K562 (cell line): ENCODE measurements around the gene TEDDM1. TPM values are rescaled to one million over a fixed set of nuclear protein-coding genes. Genes with fewer than 3 reads are reported as not detected.

Experiments used
- AFF1 ChIP-seq, 2 experiments: fragments of 450-650 bp; IDR thresholded peaks; 2 replicates each; pipeline ENCODE4 v1.6.1; 2018; ENCODE audit warnings: mild to moderate bottlenecking in 2 of 2, low read depth in 1 of 2; ENCODE audit not compliant: partially characterized antibody in 2 of 2
- ARID2 ChIP-seq: fragments of 450-650 bp; IDR thresholded peaks from 2 replicates; pipeline ENCODE4 v1.6.1; 2017; ENCODE audit warnings: antibody characterized with exemption, mild to moderate bottlenecking
- BCL6 ChIP-seq: fragments of 250-450 bp; sonication (Bioruptor Pico); IDR thresholded peaks from 2 replicates; pipeline ENCODE4 v1.4.0; 2020
- CHD1 ChIP-seq: fragments of 200-600 bp; sonication (generic); IDR thresholded peaks from one replicate; pipeline ENCODE4 v1.6.1; 2012; ENCODE audit warnings: mild to moderate bottlenecking, moderate library complexity, low read length, inconsistent platforms
- CLOCK ChIP-seq: fragments of 250-450 bp; sonication (Bioruptor Pico); IDR thresholded peaks from 2 replicates; pipeline ENCODE4 v1.4.0; 2020; ENCODE audit warnings: mild to moderate bottlenecking, moderate library complexity, borderline replicate concordance
- E2F5 ChIP-seq: sonication (generic); formaldehyde crosslinking; IDR thresholded peaks from 2 replicates; pipeline ENCODE4 v1.8.0; 2022; ENCODE audit warnings: mild to moderate bottlenecking, missing genetic modification reagents
- ERF ChIP-seq: fragments of 450-650 bp; formaldehyde crosslinking; IDR thresholded peaks from 2 replicates; pipeline ENCODE4 v1.4.0; 2020; ENCODE audit warnings: mild to moderate bottlenecking, mixed read lengths
- HDAC1 ChIP-seq, 2 experiments: fragments of 450-650 bp; IDR thresholded peaks; 2 replicates each; pipeline ENCODE4 v1.6.1; 2016 to 2017; ENCODE audit warnings: inconsistent platforms in 1 of 2, mild to moderate bottlenecking in 1 of 2, moderate library complexity in 1 of 2
- NBN ChIP-seq: fragments of 450-650 bp; IDR thresholded peaks from 2 replicates; pipeline ENCODE4 v1.6.1; 2016; ENCODE audit warnings: low read depth, mild to moderate bottlenecking
- NKRF ChIP-seq: fragments of 450-650 bp; IDR thresholded peaks from 2 replicates; pipeline ENCODE4 v1.6.1; 2016; ENCODE audit warnings: borderline replicate concordance
- NR1H2 ChIP-seq: sonication (generic); formaldehyde crosslinking; IDR thresholded peaks from 2 replicates; pipeline ENCODE4 v1.4.0; 2020; ENCODE audit warnings: mild to moderate bottlenecking, missing genetic modification reagents
- SIRT6 ChIP-seq: IDR thresholded peaks from one replicate; pipeline ENCODE4 v1.6.1; 2012; ENCODE audit warnings: low read depth, mild to moderate bottlenecking, control low read depth, inconsistent platforms, low read length, moderate library complexity
- U2AF1 ChIP-seq: fragments of 200-400 bp; formaldehyde crosslinking; optimal IDR thresholded peaks from 2 replicates; pipeline ENCODE3; 2017; ENCODE audit warnings: mild to moderate bottlenecking, low read depth, low read length, moderate library complexity
- ZKSCAN3 ChIP-seq: fragments of 250-450 bp; sonication (Bioruptor Pico); IDR thresholded peaks from 2 replicates; pipeline ENCODE4 v1.4.0; 2020
- ZNF134 ChIP-seq: fragments of 250-450 bp; sonication (Bioruptor Pico); conservative IDR thresholded peaks from 2 replicates; pipeline ENCODE4 v1.4.0; 2020
- ZNF175 ChIP-seq: fragments of 200-800 bp; sonication (Bioruptor generic); IDR thresholded peaks from 2 replicates; pipeline ENCODE4 v1.6.1; 2016; ENCODE audit warnings: low read depth, mild to moderate bottlenecking, missing genetic modification characterization, missing compliant biosample characterization
- polyA plus RNA-seq, 8 experiments: library from polyadenylated mRNA; depleted of rRNA in 4 of 8; stranded (reverse) in 5 of 8; unstranded in 3 of 8; fragments of >200 nt; fragmentation: Nextera tagmentation in 2 of 8; fragmentation: Illumina TruSeq in 1 of 8; extraction: Ambion mirVana in 2 of 8; extraction: Trizol in 1 of 8; gene quantifications; 2 replicates each; pipeline versions ENCODE4 v1.2.1 to v1.2.3, GENCODE V29; 2011 to 2014; ENCODE audit warnings: inconsistent platforms in 1 of 8, missing spikeins in 1 of 8
- total RNA-seq, 7 experiments: library from RNA; depleted of rRNA in 6 of 7; stranded (reverse); fragments of >200 nt in 6 of 7; fragmentation: Illumina TruSeq in 2 of 7; extraction: Trizol in 2 of 7; gene quantifications; 2 replicates each; pipeline versions ENCODE4 v1.2.1 to v1.2.3, GENCODE V29; 2011 to 2021; ENCODE audit warnings: low replicate concordance in 1 of 7

The TEDDM1 gene
- total and polyA plus RNA-seq, 9 of the 15 experiments (the other 6 are each of a cell fraction or from before 2014, with no cell fraction given) = not detected

- TF ChIP-seq CLOCK (CRISPR knock-in tag) = no peak
- no peak for TF ChIP-seq BCL6 (CRISPR knock-in tag)
- TF ChIP-seq NR1H2 (CRISPR knock-in tag) = no peak
- TF ChIP-seq NKRF = 0 out of 2 replicates have a peak, but pooled peaks have one; percentile 39
- TF ChIP-seq HDAC1 (IDR thresholded peaks at IDR 0.05) = peak in 1 of 2 experiments; percentile 56; a peak in 1 of 4 replicates
- peak in 1 of 2 experiments; percentile 27 for TF ChIP-seq AFF1 (IDR thresholded peaks at IDR 0.05; ENCODE audit: low read depth in 1 of 2, partially characterized antibody in 2 of 2)
- no peak for TF ChIP-seq U2AF1
- TF ChIP-seq NBN = 0 out of 2 replicates have a peak, but pooled peaks have one; percentile 27
- peak; percentile 79 for TF ChIP-seq SIRT6
- TF ChIP-seq CHD1 = peak; percentile 63
- no peak for TF ChIP-seq E2F5 (CRISPR knock-in tag)
- TF ChIP-seq ZNF134 = no peak
- TF ChIP-seq ARID2 = 0 out of 2 replicates have a peak, but pooled peaks have one; percentile 8
- no peak for TF ChIP-seq ERF
- TF ChIP-seq ZNF175 (CRISPR knock-in tag) = no peak
- TF ChIP-seq ZKSCAN3 (CRISPR knock-in tag) = no peak
Observed at GRCh38 chr1:182389619-182390047, 10.8 kb downstream of the TEDDM1 start (continued).
